Liver (tissue), 9 donors: ENCODE data around the gene SNTN. TPM values are rescaled to one million over a fixed set of nuclear protein-coding genes. Genes with fewer than 3 reads are reported as not detected.
"Not testable (repeated sequence)": the region's sequence is repeated elsewhere in the genome, so short reads cannot be mapped to it uniquely, and the experiment has no call there.

Source experiments
- DNase-seq: peaks from one replicate; pipeline ENCODE4 v3.0.0-alpha.2; 2017; ENCODE audit warnings: low spot score
- H3K27ac ChIP-seq, 2 donors: one replicate each; pipeline ENCODE4 v1.7.0; 2013; ENCODE audit warnings: inconsistent platforms in 2 of 2, low read length in 2 of 2, control low read depth in 1 of 2, low read depth in 1 of 2, mild to moderate bottlenecking in 1 of 2
- H3K27me3 ChIP-seq, 4 donors: one replicate each; pipeline versions ENCODE4 v1.6.1 to v1.7.0; 2013; ENCODE audit warnings: low read length in 3 of 4, inconsistent platforms in 1 of 4, mild to moderate bottlenecking in 1 of 4, moderate library complexity in 1 of 4; ENCODE audit not compliant: control insufficient read depth in 4 of 4, insufficient read depth in 4 of 4
- H3K36me3 ChIP-seq, 4 donors: one replicate each; pipeline versions ENCODE4 v1.6.1 to v1.7.0; 2013; ENCODE audit warnings: low read length in 3 of 4, mild to moderate bottlenecking in 3 of 4, low read depth in 1 of 4, moderate library complexity in 1 of 4; ENCODE audit not compliant: control insufficient read depth in 4 of 4, insufficient read depth in 3 of 4
- H3K4me1 ChIP-seq, 4 donors: one replicate each; pipeline versions ENCODE4 v1.6.1 to v1.7.0; 2013; ENCODE audit warnings: low read length in 3 of 4, mild to moderate bottlenecking in 3 of 4, moderate library complexity in 1 of 4; ENCODE audit not compliant: control insufficient read depth in 4 of 4, insufficient read depth in 4 of 4
- H3K4me3 ChIP-seq, 3 donors: one replicate each; pipeline versions ENCODE4 v1.6.1 to v1.7.0; 2013; ENCODE audit warnings: low read length in 3 of 3, control low read depth in 1 of 3, low read depth in 1 of 3, mild to moderate bottlenecking in 1 of 3
- H3K9ac ChIP-seq, 2 donors: one replicate each; pipeline ENCODE4 v1.7.0; 2013; ENCODE audit warnings: low read length in 2 of 2, mild to moderate bottlenecking in 2 of 2, moderate library complexity in 2 of 2, control low read depth in 1 of 2, low read depth in 1 of 2
- H3K9me3 ChIP-seq, 4 donors: one replicate each; pipeline versions ENCODE4 v1.6.1 to v1.7.0; 2013; ENCODE audit warnings: low read length in 3 of 4; ENCODE audit not compliant: control insufficient read depth in 4 of 4
- EGR1 ChIP-seq, 2 donors: IDR thresholded peaks; 2 replicates each; pipeline ENCODE4 v1.6.1; 2016 to 2018; ENCODE audit warnings: antibody characterized with exemption in 2 of 2, low read depth in 2 of 2
- FOXA1 ChIP-seq: IDR thresholded peaks from 2 replicates; pipeline ENCODE4 v1.6.1; 2016; ENCODE audit warnings: antibody characterized with exemption
- FOXA2 ChIP-seq: IDR thresholded peaks from 2 replicates; pipeline ENCODE4 v1.6.1; 2016; ENCODE audit warnings: antibody characterized with exemption
- GABPA ChIP-seq, 2 donors: IDR thresholded peaks in 1 of 2; conservative IDR thresholded peaks in 1 of 2; 2 replicates each; pipeline ENCODE4 v1.6.1; 2016; ENCODE audit warnings: antibody characterized with exemption in 2 of 2, mild to moderate bottlenecking in 1 of 2, moderate library complexity in 1 of 2
- HNF4A ChIP-seq, 2 donors: conservative IDR thresholded peaks; 2 replicates each; pipeline ENCODE4 v1.6.1; 2016; ENCODE audit warnings: antibody characterized with exemption in 2 of 2, mild to moderate bottlenecking in 2 of 2
- HNF4G ChIP-seq: IDR thresholded peaks from 2 replicates; pipeline ENCODE4 v1.6.1; 2016; ENCODE audit warnings: antibody characterized with exemption
- JUND ChIP-seq, 2 donors: IDR thresholded peaks; 2 replicates each; pipeline ENCODE4 v1.6.1; 2016; ENCODE audit warnings: antibody characterized with exemption in 2 of 2
- NR2F2 ChIP-seq: IDR thresholded peaks from 2 replicates; pipeline ENCODE4 v1.6.1; 2016; ENCODE audit warnings: antibody characterized with exemption
- RAD21 ChIP-seq, 2 donors: IDR thresholded peaks; 2 replicates each; pipeline ENCODE4 v1.6.1; 2016; ENCODE audit warnings: antibody characterized with exemption in 2 of 2, mild to moderate bottlenecking in 2 of 2
- RXRA ChIP-seq, 2 donors: IDR thresholded peaks; 2 replicates each; pipeline ENCODE4 v1.6.1; 2017 to 2018; ENCODE audit warnings: antibody characterized with exemption in 2 of 2, mild to moderate bottlenecking in 1 of 2
- SP1 ChIP-seq: IDR thresholded peaks from 2 replicates; pipeline ENCODE4 v1.6.1; 2018; ENCODE audit warnings: antibody characterized with exemption, mild to moderate bottlenecking
- TAF1 ChIP-seq: conservative IDR thresholded peaks from 2 replicates; pipeline ENCODE4 v1.6.1; 2016; ENCODE audit warnings: antibody characterized with exemption, mild to moderate bottlenecking
- YY1 ChIP-seq: IDR thresholded peaks from 2 replicates; pipeline ENCODE4 v1.6.1; 2016; ENCODE audit warnings: antibody characterized with exemption, mild to moderate bottlenecking
- WGBS: extraction: QIAGEN DNeasy Blood & Tissue Kit; methylation state at CpG from one replicate; pipeline ENCODE4 v1.1.7; 2013; 5-methylcytosine and 5-hydroxymethylcytosine counted together
- polyA plus RNA-seq, 2 donors: library from polyadenylated mRNA; stranded (reverse) in 1 of 2; unstranded in 1 of 2; fragments of 200-250 nt in 1 of 2; fragments of >200 nt in 1 of 2; fragmentation: Nextera tagmentation in 1 of 2; extraction: Ambion mirVana in 1 of 2; gene quantifications; one replicate each; pipeline versions ENCODE4 v1.2.1 to v1.2.3, GENCODE V29; 2013 to 2015
- total RNA-seq, 2 donors: library from RNA; depleted of rRNA; stranded (reverse); fragments of >200 nt; gene quantifications; one replicate each; pipeline ENCODE4 v1.2.3, GENCODE V29; 2014
- TF ChIP-seq, protein P1 (sequence below): IDR thresholded peaks from 2 replicates; pipeline ENCODE4 v1.6.1; 2016; ENCODE audit warnings: antibody characterized with exemption, mild to moderate bottlenecking
- TF ChIP-seq, protein P2 (sequence below): fragments of 150-350 bp; IDR thresholded peaks from 2 replicates; pipeline ENCODE4 v1.5.1; 2017; ENCODE audit warnings: improper control_type of control experiment, low read depth, low read length; ENCODE audit not compliant: missing input control
- TF ChIP-seq, protein P3 (sequence below): IDR thresholded peaks from 2 replicates; pipeline ENCODE4 v1.6.1; 2016; ENCODE audit warnings: antibody characterized with exemption
- TF ChIP-seq, protein P4 (sequence below): IDR thresholded peaks from 2 replicates; pipeline ENCODE4 v1.6.1; 2016; ENCODE audit warnings: antibody characterized with exemption
- TF ChIP-seq, protein P5 (sequence below): IDR thresholded peaks from 2 replicates; pipeline ENCODE4 v1.6.1; 2016; ENCODE audit warnings: antibody characterized with exemption
- donor health status: healthy.
- donor health status: healthy.
- donor health status: healthy.
- donor health status: healthy.
- donor health status: healthy.

SNTN gene
- total and polyA plus RNA-seq, 4 donors = not detected

DNA sequence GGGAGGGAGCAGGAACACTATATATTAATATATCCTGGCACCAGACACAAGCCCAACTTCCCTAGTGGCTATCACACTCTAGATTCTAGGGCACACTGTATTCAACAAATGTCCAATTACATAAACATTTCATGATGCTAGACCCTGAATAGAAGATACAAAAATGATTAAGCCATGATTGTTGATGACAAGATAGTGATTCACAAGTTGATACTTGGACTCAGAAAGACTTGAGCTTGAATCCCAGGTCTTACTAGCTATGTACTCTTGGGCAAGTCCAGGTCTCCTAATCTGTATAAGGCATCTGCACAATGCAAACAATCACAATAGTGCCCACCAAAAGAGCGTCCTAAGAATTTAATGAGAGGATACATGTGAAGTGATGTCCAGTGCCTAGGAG lies 10.0 kb upstream of the SNTN start (continued):
- TF ChIP-seq, protein P1, sequence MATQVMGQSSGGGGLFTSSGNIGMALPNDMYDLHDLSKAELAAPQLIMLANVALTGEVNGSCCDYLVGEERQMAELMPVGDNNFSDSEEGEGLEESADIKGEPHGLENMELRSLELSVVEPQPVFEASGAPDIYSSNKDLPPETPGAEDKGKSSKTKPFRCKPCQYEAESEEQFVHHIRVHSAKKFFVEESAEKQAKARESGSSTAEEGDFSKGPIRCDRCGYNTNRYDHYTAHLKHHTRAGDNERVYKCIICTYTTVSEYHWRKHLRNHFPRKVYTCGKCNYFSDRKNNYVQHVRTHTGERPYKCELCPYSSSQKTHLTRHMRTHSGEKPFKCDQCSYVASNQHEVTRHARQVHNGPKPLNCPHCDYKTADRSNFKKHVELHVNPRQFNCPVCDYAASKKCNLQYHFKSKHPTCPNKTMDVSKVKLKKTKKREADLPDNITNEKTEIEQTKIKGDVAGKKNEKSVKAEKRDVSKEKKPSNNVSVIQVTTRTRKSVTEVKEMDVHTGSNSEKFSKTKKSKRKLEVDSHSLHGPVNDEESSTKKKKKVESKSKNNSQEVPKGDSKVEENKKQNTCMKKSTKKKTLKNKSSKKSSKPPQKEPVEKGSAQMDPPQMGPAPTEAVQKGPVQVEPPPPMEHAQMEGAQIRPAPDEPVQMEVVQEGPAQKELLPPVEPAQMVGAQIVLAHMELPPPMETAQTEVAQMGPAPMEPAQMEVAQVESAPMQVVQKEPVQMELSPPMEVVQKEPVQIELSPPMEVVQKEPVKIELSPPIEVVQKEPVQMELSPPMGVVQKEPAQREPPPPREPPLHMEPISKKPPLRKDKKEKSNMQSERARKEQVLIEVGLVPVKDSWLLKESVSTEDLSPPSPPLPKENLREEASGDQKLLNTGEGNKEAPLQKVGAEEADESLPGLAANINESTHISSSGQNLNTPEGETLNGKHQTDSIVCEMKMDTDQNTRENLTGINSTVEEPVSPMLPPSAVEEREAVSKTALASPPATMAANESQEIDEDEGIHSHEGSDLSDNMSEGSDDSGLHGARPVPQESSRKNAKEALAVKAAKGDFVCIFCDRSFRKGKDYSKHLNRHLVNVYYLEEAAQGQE = no peak
- TF ChIP-seq FOXA2 (no peak), JUND (IDR thresholded peaks at IDR 0.05) (no peak), HNF4A (conservative IDR thresholded peaks at IDR 0.05) (no peak), NR2F2 (no peak)

DNA sequence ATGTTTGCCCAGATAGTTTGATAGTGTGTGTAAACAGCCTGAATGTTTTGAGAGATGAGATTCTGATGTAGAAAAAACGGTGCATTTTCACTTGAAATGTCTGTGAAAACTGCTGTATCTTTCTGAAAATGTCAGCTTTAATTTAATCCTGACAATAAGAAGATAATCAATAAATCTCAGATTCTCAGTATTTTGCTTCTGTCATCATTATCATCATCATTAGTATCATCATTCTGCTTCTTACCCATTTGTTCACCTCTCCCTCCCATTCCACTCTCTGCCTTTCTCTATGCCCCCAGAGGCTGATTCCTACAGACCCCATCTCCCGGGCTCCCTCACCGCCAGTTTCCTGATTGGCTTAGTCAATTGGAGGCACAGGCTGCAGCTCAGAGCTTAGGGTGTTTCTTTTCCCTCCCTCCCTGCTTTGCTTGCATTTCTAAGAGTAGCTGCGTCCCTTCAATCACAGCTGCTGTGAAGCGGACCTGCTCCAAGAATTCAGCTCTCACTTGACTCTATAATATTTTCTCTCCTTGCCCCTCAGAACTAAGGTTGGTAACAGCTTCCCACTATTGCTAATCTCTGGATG lies 8.2 kb upstream of the SNTN start:
- Histone ChIP-seq H3K36me3 (no peaks in the 10 kb centered on the region), H3K27ac (no peak overlapping the region), H3K4me3 (no peak overlapping the region), H3K9me3 (peaks cover 0 to 6% (median 5%) of the 10 kb centered on the region in 4 donors), H3K4me1 (no peaks in the 10 kb centered on the region), H3K9ac (no peak overlapping the region), H3K27me3 (peaks cover 0 to 2% (median 0%) of the 10 kb centered on the region in 4 donors)
- WGBS = 61% methylated on average over 5 of the region's 5 CpGs
- DNase-seq = no peak
- TF ChIP-seq, protein P2, sequence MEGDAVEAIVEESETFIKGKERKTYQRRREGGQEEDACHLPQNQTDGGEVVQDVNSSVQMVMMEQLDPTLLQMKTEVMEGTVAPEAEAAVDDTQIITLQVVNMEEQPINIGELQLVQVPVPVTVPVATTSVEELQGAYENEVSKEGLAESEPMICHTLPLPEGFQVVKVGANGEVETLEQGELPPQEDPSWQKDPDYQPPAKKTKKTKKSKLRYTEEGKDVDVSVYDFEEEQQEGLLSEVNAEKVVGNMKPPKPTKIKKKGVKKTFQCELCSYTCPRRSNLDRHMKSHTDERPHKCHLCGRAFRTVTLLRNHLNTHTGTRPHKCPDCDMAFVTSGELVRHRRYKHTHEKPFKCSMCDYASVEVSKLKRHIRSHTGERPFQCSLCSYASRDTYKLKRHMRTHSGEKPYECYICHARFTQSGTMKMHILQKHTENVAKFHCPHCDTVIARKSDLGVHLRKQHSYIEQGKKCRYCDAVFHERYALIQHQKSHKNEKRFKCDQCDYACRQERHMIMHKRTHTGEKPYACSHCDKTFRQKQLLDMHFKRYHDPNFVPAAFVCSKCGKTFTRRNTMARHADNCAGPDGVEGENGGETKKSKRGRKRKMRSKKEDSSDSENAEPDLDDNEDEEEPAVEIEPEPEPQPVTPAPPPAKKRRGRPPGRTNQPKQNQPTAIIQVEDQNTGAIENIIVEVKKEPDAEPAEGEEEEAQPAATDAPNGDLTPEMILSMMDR = no peak
- TF ChIP-seq, protein P1 = no peak
- TF ChIP-seq GABPA (IDR thresholded peaks at IDR 0.05 in 1 of 2, conservative IDR thresholded peaks at IDR 0.05 in 1 of 2) = no peak
- TF ChIP-seq HNF4G = no peak
- no peak for TF ChIP-seq RXRA (IDR thresholded peaks at IDR 0.05)
- TF ChIP-seq, protein P3, sequence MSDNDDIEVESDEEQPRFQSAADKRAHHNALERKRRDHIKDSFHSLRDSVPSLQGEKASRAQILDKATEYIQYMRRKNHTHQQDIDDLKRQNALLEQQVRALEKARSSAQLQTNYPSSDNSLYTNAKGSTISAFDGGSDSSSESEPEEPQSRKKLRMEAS = no peak
- TF ChIP-seq EGR1 (IDR thresholded peaks at IDR 0.05; ENCODE audit: low read depth in 2 of 2) = no peak
- TF ChIP-seq, protein P4, sequence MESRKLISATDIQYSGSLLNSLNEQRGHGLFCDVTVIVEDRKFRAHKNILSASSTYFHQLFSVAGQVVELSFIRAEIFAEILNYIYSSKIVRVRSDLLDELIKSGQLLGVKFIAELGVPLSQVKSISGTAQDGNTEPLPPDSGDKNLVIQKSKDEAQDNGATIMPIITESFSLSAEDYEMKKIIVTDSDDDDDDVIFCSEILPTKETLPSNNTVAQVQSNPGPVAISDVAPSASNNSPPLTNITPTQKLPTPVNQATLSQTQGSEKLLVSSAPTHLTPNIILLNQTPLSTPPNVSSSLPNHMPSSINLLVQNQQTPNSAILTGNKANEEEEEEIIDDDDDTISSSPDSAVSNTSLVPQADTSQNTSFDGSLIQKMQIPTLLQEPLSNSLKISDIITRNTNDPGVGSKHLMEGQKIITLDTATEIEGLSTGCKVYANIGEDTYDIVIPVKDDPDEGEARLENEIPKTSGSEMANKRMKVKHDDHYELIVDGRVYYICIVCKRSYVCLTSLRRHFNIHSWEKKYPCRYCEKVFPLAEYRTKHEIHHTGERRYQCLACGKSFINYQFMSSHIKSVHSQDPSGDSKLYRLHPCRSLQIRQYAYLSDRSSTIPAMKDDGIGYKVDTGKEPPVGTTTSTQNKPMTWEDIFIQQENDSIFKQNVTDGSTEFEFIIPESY = no peak
- TF ChIP-seq FOXA2 = no peak
- TF ChIP-seq HNF4A (conservative IDR thresholded peaks at IDR 0.05) = no peak
- no peak for TF ChIP-seq JUND (IDR thresholded peaks at IDR 0.05)
- TF ChIP-seq YY1 = no peak
- TF ChIP-seq TAF1 = no peak
- no peak for TF ChIP-seq NR2F2
- no peak for TF ChIP-seq FOXA1
- TF ChIP-seq RAD21 (IDR thresholded peaks at IDR 0.05) = no peak
- TF ChIP-seq, protein P5, sequence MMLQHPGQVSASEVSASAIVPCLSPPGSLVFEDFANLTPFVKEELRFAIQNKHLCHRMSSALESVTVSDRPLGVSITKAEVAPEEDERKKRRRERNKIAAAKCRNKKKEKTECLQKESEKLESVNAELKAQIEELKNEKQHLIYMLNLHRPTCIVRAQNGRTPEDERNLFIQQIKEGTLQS = no peak
- no peak for TF ChIP-seq SP1

DNA sequence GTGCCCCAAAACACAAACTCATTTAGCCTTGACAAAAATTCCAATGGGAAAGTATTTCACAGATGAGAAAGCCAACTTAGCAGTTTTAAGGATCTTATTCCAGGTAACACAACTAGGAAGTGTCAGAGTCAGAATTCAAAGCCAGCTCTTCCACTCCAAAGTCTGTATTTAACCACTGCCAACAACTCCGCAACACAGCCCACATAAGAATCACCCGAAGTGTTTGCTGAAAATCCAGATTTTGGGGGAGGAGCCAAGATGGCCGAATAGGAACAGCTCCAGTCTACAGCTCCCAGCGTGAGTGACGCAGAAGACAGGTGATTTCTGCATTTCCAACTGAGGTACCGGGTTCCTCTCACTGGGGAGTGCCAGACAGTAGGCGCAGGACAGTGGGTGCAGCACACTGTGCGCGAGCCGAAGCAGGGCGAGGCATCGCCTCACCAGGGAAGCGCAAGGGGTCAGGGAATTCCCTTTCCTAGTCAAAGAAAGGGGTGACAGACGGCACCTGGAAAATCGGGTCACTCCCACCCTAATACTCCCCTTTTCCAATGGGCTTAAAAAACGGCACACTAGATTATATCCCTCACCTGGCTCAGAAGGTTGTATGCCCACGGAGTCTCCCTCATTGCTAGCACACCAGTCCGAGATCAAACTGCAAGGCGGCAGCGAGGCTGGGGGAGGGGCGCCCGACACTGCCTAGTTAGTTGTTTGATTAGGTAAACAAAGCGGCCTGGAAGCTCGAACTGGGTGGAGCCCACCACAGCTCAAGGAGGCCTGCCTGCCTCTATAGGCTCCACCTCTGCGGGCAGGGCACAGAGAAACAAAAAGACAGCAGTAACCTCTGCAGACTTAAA lies 7.3 kb upstream of the SNTN start:
- not testable (repeated sequence) for H3K4me3 ChIP-seq, DNase-seq, H3K27ac ChIP-seq, H3K4me1 ChIP-seq, H3K9me3 ChIP-seq, H3K27me3 ChIP-seq, H3K36me3 ChIP-seq, H3K9ac ChIP-seq
- WGBS = 49% methylated on average over 25 of the region's 25 CpGs
